T-helper 1 cell (primary cell): ENCODE results near the gene ZNF175.

Source experiments
- DNase-seq, 5 donors: peaks; one replicate each; pipeline ENCODE4 v3.0.0-alpha.2; 2012 to 2020

Gene ZNF175

GRCh38 chr19:51550848-51551672, 20.0 kb upstream of the ZNF175 start:
- DNase-seq: no peak

GRCh38 chr19:51551673-51552432, 19.2 kb upstream of the ZNF175 start:
- DNase-seq: no peak

GRCh38 chr19:51552608-51552995, 18.5 kb upstream of the ZNF175 start:
- no peak for DNase-seq

- DNase-seq: peak in 2 of 5 donors; percentile 15 to 16
Observed at GRCh38 chr19:51552996-51553725, 17.9 kb upstream of the ZNF175 start.

- no peak for DNase-seq
Observed at GRCh38 chr19:51559240-51559639, 11.8 kb upstream of the ZNF175 start.

GRCh38 chr19:51560339-51560738, 10.7 kb upstream of the ZNF175 start:
- no peak for DNase-seq

- no peak for DNase-seq
Observed at GRCh38 chr19:51564791-51565190, 6.3 kb upstream of the ZNF175 start.

GRCh38 chr19:51565583-51565982, 5.5 kb upstream of the ZNF175 start:
- no peak for DNase-seq

GRCh38 chr19:51566489-51567100, 4.5 kb upstream of the ZNF175 start:
- DNase-seq: no peak

- DNase-seq: no peak
Observed at GRCh38 chr19:51567583-51567982, 3.5 kb upstream of the ZNF175 start.

GRCh38 chr19:51568456-51568855, 2.6 kb upstream of the ZNF175 start:
- no peak for DNase-seq

- DNase-seq: no peak
Observed at GRCh38 chr19:51571599-51571998, 516 bp downstream of the ZNF175 start.

- no peak for DNase-seq
Observed at GRCh38 chr19:51572410-51572809, 1.3 kb downstream of the ZNF175 start.

- no peak for DNase-seq
Observed at GRCh38 chr19:51572908-51573307, 1.8 kb downstream of the ZNF175 start.

GRCh38 chr19:51573331-51573730, 2.2 kb downstream of the ZNF175 start:
- DNase-seq: no peak

GRCh38 chr19:51576850-51577249, 5.8 kb downstream of the ZNF175 start:
- DNase-seq: peak in 1 of 5 donors; percentile 47

- no peak for DNase-seq
Observed at GRCh38 chr19:51586103-51586728, 15.1 kb downstream of the ZNF175 start.

GRCh38 chr19:51586799-51587198, 15.7 kb downstream of the ZNF175 start:
- DNase-seq: no peak

- no peak for DNase-seq
Observed at GRCh38 chr19:51587264-51588191, 16.4 kb downstream of the ZNF175 start.

GRCh38 chr19:51589511-51589910, 18.4 kb downstream of the ZNF175 start:
- DNase-seq: no peak

GRCh38 chr19:51590441-51590840, 19.4 kb downstream of the ZNF175 start:
- DNase-seq: no peak
